Pancreas (tissue), 10 donors: ENCODE data around the gene RALGDS. TPM values are rescaled to one million over a fixed set of nuclear protein-coding genes. Genes with fewer than 3 reads are reported as not detected.

Source experiments
- ATAC-seq, 4 donors: fragments of 200-7000 bp; cut with Tn5 transposase; one replicate each; pipeline versions ENCODE4 v1.8.0 to v1.9.1; 2020; ENCODE audit warnings: mild to moderate bottlenecking in 4 of 4, moderate library complexity in 4 of 4
- DNase-seq, 6 donors: peaks; one replicate each; pipeline ENCODE4 v3.0.0-alpha.2; 2020
- FAIRE-seq: peaks from 2 replicates; lab custom pipeline; 2012; peaks lifted over from hg19 to GRCh38; lab: Jason Lieb, UNC
- H3K27ac ChIP-seq, 4 donors: fragments of 200-600 bp; sonication (generic); 1 replicate in 3 of 4; 2 replicates in 1 of 4; pipeline versions ENCODE4 v1.5.0 to v1.8.0; 2020
- H3K27me3 ChIP-seq, 4 donors: fragments of 200-600 bp; one replicate each; pipeline ENCODE4 v1.8.0; 2021
- H3K36me3 ChIP-seq, 3 donors: fragments of 200-600 bp; sonication (generic) in 1 of 3; one replicate each; pipeline versions ENCODE4 v1.5.0 to v1.8.0; 2020 to 2021
- H3K4me1 ChIP-seq, 3 donors: fragments of 200-600 bp; one replicate each; pipeline ENCODE4 v1.8.0; 2021
- H3K4me3 ChIP-seq, 4 donors: fragments of 200-600 bp; sonication (generic) in 2 of 4; one replicate each; pipeline versions ENCODE4 v1.5.0 to v1.8.0; 2020 to 2021
- H3K9me3 ChIP-seq, 4 donors: fragments of 200-600 bp; one replicate each; pipeline ENCODE4 v1.8.0; 2021
- WGBS, 2 donors: extraction: QIAGEN DNeasy Blood & Tissue Kit; methylation state at CpG; one replicate each; pipeline ENCODE4 v1.1.7; 2013; 5-methylcytosine and 5-hydroxymethylcytosine counted together
- intact Hi-C, 3 donors: fragments of 100-400 bp; cut with DNase I; formaldehyde crosslinking; loops; one replicate each; pipeline versions ENCODE4 v1.11.1 to v1.14.2; 2022
- polyA plus RNA-seq, 2 donors: library from polyadenylated mRNA; stranded (reverse); fragments of 200-250 nt; gene quantifications; one replicate each; pipeline ENCODE4 v1.2.3, GENCODE V29; 2013
- total RNA-seq, 6 donors: library from RNA; stranded (reverse); fragmentation: NEBNext Ultra II Directional in 4 of 6; extraction: Animal tissue kit (Norgen Biotek cat#: 25700) in 4 of 6; gene quantifications; one replicate each; pipeline versions ENCODE4 v1.2.1 to v1.2.4, GENCODE V29; 2021 to 2023
- TF ChIP-seq, protein P1 (sequence below), 4 donors: fragments of 200-600 bp; sonication (generic) in 3 of 4; IDR thresholded peaks; one replicate each; pipeline versions ENCODE4 v1.5.0 to v1.8.0; 2021; ENCODE audit warnings: antibody characterized with exemption in 4 of 4
- donor health status: healthy with polysubstance abuse.
- donor health status: DM: no; HTN: no; CAD: no; lungs with moderate emphysema.
- donor health status: DM: no; HTN: no; CAD: no.
- donor health status: control.
- donor health status: control.
- donor health status: Bipolar disorder and iron deficiency.
- donor health status: DM: yes; HTN: yes; CAD: no.
- donor health status: DM: no; HTN: no; CAD: no.
- donor health status: DM: no; HTN: no; CAD: no.
- donor health status: DM: yes; HTN: yes; CAD: no.

RALGDS gene
- total and polyA plus RNA-seq, 8 donors = 16.1 to 69.7 (median 20.5) TPM

DNA sequence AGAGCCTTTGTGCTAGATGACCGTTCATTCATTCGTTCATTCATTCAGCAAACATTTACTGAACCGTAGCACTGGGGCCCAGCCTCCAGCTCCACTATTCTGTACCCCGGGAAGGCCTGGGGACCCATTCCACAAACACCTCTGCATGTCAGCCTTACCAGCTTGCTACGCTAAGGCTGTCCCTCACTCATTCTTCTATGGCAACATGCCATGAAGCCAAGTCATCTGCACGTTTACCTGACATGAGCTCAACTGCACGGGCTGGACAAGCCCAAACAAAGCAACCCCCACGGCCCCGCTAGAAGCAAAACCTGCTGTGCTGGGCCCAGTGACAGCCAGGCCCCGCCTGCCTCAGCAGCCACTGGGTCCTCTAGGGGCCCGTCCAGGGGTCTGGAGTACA is 53.2 kb downstream of the RALGDS start:
- peak in 4 of 6 donors; percentile 52 to 66 (median 58) for DNase-seq
- Histone ChIP-seq H3K36me3 (peaks cover 0 to 46% (median 20%) of the 10 kb centered on the region in 3 donors), H3K27me3 (no peaks in the 10 kb centered on the region), H3K4me1 (no peaks in the 10 kb centered on the region), H3K27ac (peak overlapping the region in 1 of 4 donors; percentile 86), H3K9me3 (no peaks in the 10 kb centered on the region), H3K4me3 (peak overlapping the region in 3 of 4 donors; percentile 49 to 61 (median 55))
- no peak for ATAC-seq
- intact Hi-C loops = no loop called here
- WGBS, 2 donors = 35 to 38% methylated on average over 11 of the region's 11 CpGs
- TF ChIP-seq, protein P1, sequence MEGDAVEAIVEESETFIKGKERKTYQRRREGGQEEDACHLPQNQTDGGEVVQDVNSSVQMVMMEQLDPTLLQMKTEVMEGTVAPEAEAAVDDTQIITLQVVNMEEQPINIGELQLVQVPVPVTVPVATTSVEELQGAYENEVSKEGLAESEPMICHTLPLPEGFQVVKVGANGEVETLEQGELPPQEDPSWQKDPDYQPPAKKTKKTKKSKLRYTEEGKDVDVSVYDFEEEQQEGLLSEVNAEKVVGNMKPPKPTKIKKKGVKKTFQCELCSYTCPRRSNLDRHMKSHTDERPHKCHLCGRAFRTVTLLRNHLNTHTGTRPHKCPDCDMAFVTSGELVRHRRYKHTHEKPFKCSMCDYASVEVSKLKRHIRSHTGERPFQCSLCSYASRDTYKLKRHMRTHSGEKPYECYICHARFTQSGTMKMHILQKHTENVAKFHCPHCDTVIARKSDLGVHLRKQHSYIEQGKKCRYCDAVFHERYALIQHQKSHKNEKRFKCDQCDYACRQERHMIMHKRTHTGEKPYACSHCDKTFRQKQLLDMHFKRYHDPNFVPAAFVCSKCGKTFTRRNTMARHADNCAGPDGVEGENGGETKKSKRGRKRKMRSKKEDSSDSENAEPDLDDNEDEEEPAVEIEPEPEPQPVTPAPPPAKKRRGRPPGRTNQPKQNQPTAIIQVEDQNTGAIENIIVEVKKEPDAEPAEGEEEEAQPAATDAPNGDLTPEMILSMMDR (IDR thresholded peaks at IDR 0.05) = no peak
- FAIRE-seq = no peak

DNA sequence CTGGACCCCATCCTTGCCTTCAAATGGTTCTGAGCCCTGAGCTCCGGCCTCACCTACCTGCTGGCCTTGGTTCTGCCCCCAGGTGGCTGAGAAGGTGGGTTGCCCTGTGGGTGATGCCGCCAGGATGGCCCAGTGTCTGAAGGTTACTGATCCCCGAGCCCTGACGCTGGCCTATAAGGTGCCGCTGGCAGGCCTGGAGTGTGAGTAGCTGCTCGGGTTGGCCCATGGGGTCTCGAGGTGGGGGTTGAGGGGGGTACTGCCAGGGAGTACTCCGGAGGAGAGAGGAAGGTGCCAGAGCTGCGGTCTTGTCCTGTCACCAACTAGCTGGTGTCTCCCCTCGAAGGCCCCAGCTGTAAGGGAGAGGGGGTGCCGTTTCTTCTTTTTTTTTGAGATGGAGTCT is 54.0 kb downstream of the RALGDS start:
- intact Hi-C loops = no loop called here
- no peak for FAIRE-seq
- H3K4me1 ChIP-seq = no peaks in the 10 kb centered on the region
- DNase-seq = peak in 4 of 6 donors; percentile 65 to 87 (median 69)
- TF ChIP-seq, protein P1 (IDR thresholded peaks at IDR 0.05) = no peak
- peak overlapping the region in 3 of 4 donors; percentile 49 to 61 (median 55) for H3K4me3 ChIP-seq
- peak overlapping the region in 3 of 4 donors; percentile 66 to 86 (median 82) for H3K27ac ChIP-seq
- no peaks in the 10 kb centered on the region for H3K9me3 ChIP-seq
- H3K27me3 ChIP-seq = no peaks in the 10 kb centered on the region
- H3K36me3 ChIP-seq = peaks cover 0 to 46% (median 20%) of the 10 kb centered on the region in 3 donors
- ATAC-seq = peak in 2 of 4 donors; percentile 0 to 1
- 33 to 42% methylated on average over 11 of the region's 11 CpGs for WGBS, 2 donors

DNA sequence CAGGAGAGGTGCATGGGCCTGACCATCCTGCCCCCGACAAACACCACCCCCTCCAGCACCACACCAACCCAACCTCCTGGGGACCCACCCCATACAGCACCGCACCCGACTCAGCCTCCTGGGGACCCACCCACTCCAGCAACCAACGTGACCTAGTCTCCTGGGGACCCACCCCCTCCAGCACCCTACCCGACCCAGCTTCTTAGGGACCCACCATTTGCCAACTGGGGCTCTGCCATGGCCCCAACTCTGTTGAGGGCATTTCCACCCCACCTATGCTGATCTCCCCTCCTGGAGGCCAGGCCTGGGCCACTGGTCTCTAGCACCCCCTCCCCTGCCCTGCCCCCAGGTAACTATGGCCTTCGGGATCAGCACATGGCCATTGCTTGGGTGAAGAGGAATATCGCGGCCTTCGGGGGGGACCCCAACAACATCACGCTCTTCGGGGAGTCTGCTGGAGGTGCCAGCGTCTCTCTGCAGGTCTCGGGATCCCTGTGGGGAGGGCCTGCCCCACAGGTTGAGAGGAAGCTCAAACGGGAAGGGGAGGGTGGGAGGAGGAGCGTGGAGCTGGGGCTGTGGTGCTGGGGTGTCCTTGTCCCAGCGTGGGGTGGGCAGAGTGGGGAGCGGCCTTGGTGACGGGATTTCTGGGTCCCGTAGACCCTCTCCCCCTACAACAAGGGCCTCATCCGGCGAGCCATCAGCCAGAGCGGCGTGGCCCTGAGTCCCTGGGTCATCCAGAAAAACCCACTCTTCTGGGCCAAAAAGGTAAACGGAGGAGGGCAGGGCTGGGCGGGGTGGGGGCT is 54.7 kb downstream of the RALGDS start:
- H3K4me1 ChIP-seq = no peaks in the 10 kb centered on the region
- no peaks in the 10 kb centered on the region for H3K9me3 ChIP-seq
- peak in 2 of 4 donors; percentile 0 to 2 for ATAC-seq
- peaks cover 0 to 46% (median 20%) of the 10 kb centered on the region in 3 donors for H3K36me3 ChIP-seq
- 36 to 48% methylated on average over 23 to 25 of the region's 25 CpGs for WGBS, 2 donors
- peak in 4 of 6 donors; percentile 63 to 85 (median 70) for DNase-seq
- FAIRE-seq = no peak
- no peaks in the 10 kb centered on the region for H3K27me3 ChIP-seq
- TF ChIP-seq, protein P1 (IDR thresholded peaks at IDR 0.05) = no peak
- intact Hi-C loops = no loop called here
- H3K4me3 ChIP-seq = peak overlapping the region in 3 of 4 donors; percentile 49 to 61 (median 55)
- H3K27ac ChIP-seq = peak overlapping the region; percentile 30 to 86 (median 74)

DNA sequence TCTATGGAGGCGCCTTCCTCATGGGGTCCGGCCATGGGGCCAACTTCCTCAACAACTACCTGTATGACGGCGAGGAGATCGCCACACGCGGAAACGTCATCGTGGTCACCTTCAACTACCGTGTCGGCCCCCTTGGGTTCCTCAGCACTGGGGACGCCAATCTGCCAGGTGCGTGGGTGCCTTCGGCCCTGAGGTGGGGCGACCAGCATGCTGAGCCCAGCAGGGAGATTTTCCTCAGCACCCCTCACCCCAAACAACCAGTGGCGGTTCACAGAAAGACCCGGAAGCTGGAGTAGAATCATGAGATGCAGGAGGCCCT is 56.0 kb downstream of the RALGDS start:
- Histone ChIP-seq H3K27ac (peak overlapping the region; percentile 30 to 86 (median 74)), H3K27me3 (no peaks in the 10 kb centered on the region), H3K4me3 (peak overlapping the region; percentile 33 to 61 (median 52)), H3K36me3 (peaks cover 0 to 46% (median 20%) of the 10 kb centered on the region in 3 donors), H3K4me1 (peaks cover 0 to 4% (median 4%) of the 10 kb centered on the region in 3 donors), H3K9me3 (no peaks in the 10 kb centered on the region)
- FAIRE-seq (no peak), DNase-seq (peak in 1 of 6 donors; percentile 51), ATAC-seq (no peak)
- TF ChIP-seq, protein P1 (IDR thresholded peaks at IDR 0.05) = no peak
- intact Hi-C loops = no loop called here
- WGBS, 2 donors = 48 to 49% methylated on average over 17 of the region's 17 CpGs
